ENCODE results near the gene CDKN1A.

GRCh38 chr6:36641543-36641942, 37.0 kb upstream of the CDKN1A start:
- no peak for TF ChIP-seq GTF2I (CRISPR knock-in tag; conservative IDR thresholded peaks at IDR 0.05)
- TF ChIP-seq CTCF (IDR thresholded peaks at IDR 0.05): no peak
- TF ChIP-seq, protein P1, sequence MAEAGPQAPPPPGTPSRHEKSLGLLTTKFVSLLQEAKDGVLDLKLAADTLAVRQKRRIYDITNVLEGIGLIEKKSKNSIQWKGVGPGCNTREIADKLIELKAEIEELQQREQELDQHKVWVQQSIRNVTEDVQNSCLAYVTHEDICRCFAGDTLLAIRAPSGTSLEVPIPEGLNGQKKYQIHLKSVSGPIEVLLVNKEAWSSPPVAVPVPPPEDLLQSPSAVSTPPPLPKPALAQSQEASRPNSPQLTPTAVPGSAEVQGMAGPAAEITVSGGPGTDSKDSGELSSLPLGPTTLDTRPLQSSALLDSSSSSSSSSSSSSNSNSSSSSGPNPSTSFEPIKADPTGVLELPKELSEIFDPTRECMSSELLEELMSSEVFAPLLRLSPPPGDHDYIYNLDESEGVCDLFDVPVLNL (CRISPR knock-in tag; IDR thresholded peaks at IDR 0.05; ENCODE audit: borderline replicate concordance, low read depth): no peak
- TF ChIP-seq ZNF317 (CRISPR knock-in tag; IDR thresholded peaks at IDR 0.05; ENCODE audit: borderline replicate concordance, low read depth): no peak
- TF ChIP-seq NFYB (CRISPR knock-in tag; conservative IDR thresholded peaks at IDR 0.05; ENCODE audit: low read depth): no peak
- TF ChIP-seq FOXP1 (CRISPR knock-in tag; IDR thresholded peaks at IDR 0.05; ENCODE audit: borderline replicate concordance): no peak
- TF ChIP-seq TEAD4 (CRISPR knock-in tag; IDR thresholded peaks at IDR 0.05): no peak
- TF ChIP-seq JUN (CRISPR knock-in tag; IDR thresholded peaks at IDR 0.05): no peak

All from WTC11 (cell line).